Gastrocnemius medialis (tissue), 4 donors: ENCODE results near the gene JAKMIP1.

Source experiments
- POLR2A ChIP-seq, 2 donors: fragments of 450-650 bp; IDR thresholded peaks; one replicate each; pipeline ENCODE4 v1.6.1; 2017; ENCODE audit warnings: antibody characterized with exemption in 2 of 2, mild to moderate bottlenecking in 2 of 2, moderate library complexity in 2 of 2
- TF ChIP-seq, protein P1 (sequence below), 5 experiments: fragments of 450-650 bp in 3 of 5; fragments of 200-600 bp in 2 of 5; sonication (generic) in 2 of 5; IDR thresholded peaks in 4 of 5; conservative IDR thresholded peaks in 1 of 5; 1 replicate in 4 of 5; 2 replicates in 1 of 5; pipeline ENCODE4 v1.5.1; 2016 to 2019; ENCODE audit warnings: antibody characterized with exemption in 5 of 5, mild to moderate bottlenecking in 3 of 5, moderate library complexity in 3 of 5

GRCh38 chr4:6208416-6208815, 8.1 kb upstream of the JAKMIP1 start:
- TF ChIP-seq, protein P1, sequence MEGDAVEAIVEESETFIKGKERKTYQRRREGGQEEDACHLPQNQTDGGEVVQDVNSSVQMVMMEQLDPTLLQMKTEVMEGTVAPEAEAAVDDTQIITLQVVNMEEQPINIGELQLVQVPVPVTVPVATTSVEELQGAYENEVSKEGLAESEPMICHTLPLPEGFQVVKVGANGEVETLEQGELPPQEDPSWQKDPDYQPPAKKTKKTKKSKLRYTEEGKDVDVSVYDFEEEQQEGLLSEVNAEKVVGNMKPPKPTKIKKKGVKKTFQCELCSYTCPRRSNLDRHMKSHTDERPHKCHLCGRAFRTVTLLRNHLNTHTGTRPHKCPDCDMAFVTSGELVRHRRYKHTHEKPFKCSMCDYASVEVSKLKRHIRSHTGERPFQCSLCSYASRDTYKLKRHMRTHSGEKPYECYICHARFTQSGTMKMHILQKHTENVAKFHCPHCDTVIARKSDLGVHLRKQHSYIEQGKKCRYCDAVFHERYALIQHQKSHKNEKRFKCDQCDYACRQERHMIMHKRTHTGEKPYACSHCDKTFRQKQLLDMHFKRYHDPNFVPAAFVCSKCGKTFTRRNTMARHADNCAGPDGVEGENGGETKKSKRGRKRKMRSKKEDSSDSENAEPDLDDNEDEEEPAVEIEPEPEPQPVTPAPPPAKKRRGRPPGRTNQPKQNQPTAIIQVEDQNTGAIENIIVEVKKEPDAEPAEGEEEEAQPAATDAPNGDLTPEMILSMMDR (IDR thresholded peaks at IDR 0.05 in 4 of 5, conservative IDR thresholded peaks at IDR 0.05 in 1 of 5) = no peak
- TF ChIP-seq POLR2A (IDR thresholded peaks at IDR 0.05) = no peak
